HEK293 (cell line): ENCODE results near the gene GAREM1.

Experiments
- CTCF ChIA-PET: fragments of 350-600 bp; formaldehyde crosslinking; extraction: SDS; loops from one replicate; lab custom pipeline; 2021; ENCODE audit warnings: antibody characterized with exemption; lab: Yijun Ruan, JAX
- POLR2A ChIA-PET: fragments of 300-600 bp; formaldehyde crosslinking; extraction: SDS; loops from one replicate; lab custom pipeline; 2020; ENCODE audit warnings: antibody characterized with exemption, inconsistent platforms; lab: Yijun Ruan, JAX
- H3K27ac ChIP-seq: fragments of 200-500 bp; sonication (Bioruptor generic); 2 replicates; pipeline ENCODE4 v1.5.1; 2014; ENCODE audit warnings: low read depth, low read length, control low read depth, inconsistent platforms; ENCODE audit errors: extremely low read depth
- H3K36me3 ChIP-seq, 2 experiments: fragments of 200-500 bp in 1 of 2; sonication (Bioruptor generic) in 1 of 2; 1 replicate in 1 of 2; 2 replicates in 1 of 2; pipeline ENCODE4 v1.5.1; 2014 to 2017; ENCODE audit warnings: inconsistent platforms in 2 of 2, low read length in 2 of 2; ENCODE audit not compliant: control insufficient read depth in 2 of 2, insufficient read depth in 1 of 2
- H3K4me1 ChIP-seq: fragments of 200-500 bp; sonication (Bioruptor generic); 2 replicates; pipeline ENCODE4 v1.5.1; 2014; ENCODE audit warnings: mild to moderate bottlenecking, low read length, inconsistent platforms; ENCODE audit not compliant: control insufficient read depth, insufficient read depth
- H3K4me3 ChIP-seq: 2 replicates; pipeline ENCODE4 v1.5.1; 2011; ENCODE audit warnings: low read depth, mild to moderate bottlenecking, control low read depth, low read length, moderate library complexity
- H3K9me3 ChIP-seq: fragments of 200-500 bp; sonication (Bioruptor generic); 2 replicates; pipeline ENCODE4 v1.5.1; 2014; ENCODE audit warnings: low read depth, low read length, inconsistent platforms; ENCODE audit not compliant: control insufficient read depth, insufficient read depth
- MYNN ChIP-seq: fragments of 450-650 bp; formaldehyde crosslinking; IDR thresholded peaks from 2 replicates; pipeline ENCODE4 v1.5.1; 2016; ENCODE audit warnings: missing biosample characterization, missing genetic modification characterization, borderline replicate concordance
- OSR2 ChIP-seq: fragments of 450-650 bp; formaldehyde crosslinking; IDR thresholded peaks from 2 replicates; pipeline ENCODE4 v1.5.1; 2016; ENCODE audit warnings: missing biosample characterization, missing genetic modification characterization
- PBX3 ChIP-seq: sonication (generic); formaldehyde crosslinking; IDR thresholded peaks from 2 replicates; pipeline ENCODE4 v1.8.1; 2022; ENCODE audit warnings: mild to moderate bottlenecking, moderate library complexity, missing genetic modification reagents
- PRDM2 ChIP-seq: fragments of 450-650 bp; formaldehyde crosslinking; IDR thresholded peaks from 2 replicates; pipeline ENCODE4 v1.5.1; 2016; ENCODE audit warnings: missing biosample characterization, missing genetic modification characterization, borderline replicate concordance
- ZBTB17 ChIP-seq: fragments of 450-650 bp; formaldehyde crosslinking; IDR thresholded peaks from 2 replicates; pipeline ENCODE4 v1.5.1; 2016; ENCODE audit warnings: missing biosample characterization, missing genetic modification characterization
- ZBTB21 ChIP-seq: fragments of 450-650 bp; formaldehyde crosslinking; IDR thresholded peaks from 2 replicates; pipeline ENCODE4 v1.5.1; 2017; ENCODE audit warnings: missing biosample characterization, missing genetic modification characterization
- ZNF138 ChIP-seq: fragments of 450-650 bp; formaldehyde crosslinking; IDR thresholded peaks from 2 replicates; pipeline ENCODE4 v1.5.1; 2016; ENCODE audit warnings: missing biosample characterization, missing genetic modification characterization, borderline replicate concordance
- ZNF169 ChIP-seq: fragments of 450-650 bp; formaldehyde crosslinking; IDR thresholded peaks from 2 replicates; pipeline ENCODE4 v1.5.1; 2016; ENCODE audit warnings: missing biosample characterization, missing genetic modification characterization
- ZNF202 ChIP-seq: fragments of 450-650 bp; formaldehyde crosslinking; IDR thresholded peaks from 2 replicates; pipeline ENCODE4 v1.5.1; 2016; ENCODE audit warnings: missing biosample characterization, missing genetic modification characterization, borderline replicate concordance
- ZNF274 ChIP-seq, 2 experiments: fragments of 200-500 bp in 1 of 2; fragments of 450-650 bp in 1 of 2; sonication (Bioruptor generic) in 1 of 2; formaldehyde crosslinking in 1 of 2; IDR thresholded peaks; 2 replicates each; pipeline versions ENCODE4 v1.5.1 to v1.6.1; 2014 to 2016; ENCODE audit warnings: borderline replicate concordance in 1 of 2, inconsistent platforms in 1 of 2, low read length in 1 of 2, missing biosample characterization in 1 of 2, missing genetic modification characterization in 1 of 2
- ZNF391 ChIP-seq: fragments of 450-650 bp; formaldehyde crosslinking; IDR thresholded peaks from 2 replicates; pipeline ENCODE4 v1.5.1; 2016; ENCODE audit warnings: low read depth, missing biosample characterization, missing genetic modification characterization, borderline replicate concordance
- ZNF404 ChIP-seq: fragments of 450-650 bp; formaldehyde crosslinking; IDR thresholded peaks from 2 replicates; pipeline ENCODE4 v1.5.1; 2017; ENCODE audit warnings: missing biosample characterization, missing genetic modification characterization
- ZNF488 ChIP-seq: fragments of 450-650 bp; formaldehyde crosslinking; IDR thresholded peaks from 2 replicates; pipeline ENCODE4 v1.5.1; 2016; ENCODE audit warnings: missing biosample characterization, missing genetic modification characterization
- ZNF585B ChIP-seq: fragments of 450-650 bp; formaldehyde crosslinking; IDR thresholded peaks from 2 replicates; pipeline ENCODE4 v1.5.1; 2016; ENCODE audit warnings: missing biosample characterization, missing genetic modification characterization
- ZNF596 ChIP-seq: fragments of 450-650 bp; IDR thresholded peaks from 2 replicates; pipeline ENCODE4 v1.5.0; 2018; ENCODE audit warnings: missing biosample characterization, mild to moderate bottlenecking, missing genetic modification characterization, moderate library complexity
- ZNF623 ChIP-seq: fragments of 450-650 bp; formaldehyde crosslinking; IDR thresholded peaks from 2 replicates; pipeline ENCODE4 v1.5.1; 2016; ENCODE audit warnings: missing biosample characterization, missing genetic modification characterization
- ZNF639 ChIP-seq: fragments of 450-650 bp; formaldehyde crosslinking; IDR thresholded peaks from 2 replicates; pipeline ENCODE4 v1.5.1; 2016; ENCODE audit warnings: missing biosample characterization, missing genetic modification characterization
- ZNF670 ChIP-seq: fragments of 450-650 bp; formaldehyde crosslinking; IDR thresholded peaks from 2 replicates; pipeline ENCODE4 v1.5.1; 2016; ENCODE audit warnings: missing biosample characterization, missing genetic modification characterization, low read depth

Gene GAREM1

GRCh38 chr18:32391126-32391525, 79.6 kb downstream of the GAREM1 start (continued):
- TF ChIP-seq ZNF488 (tag by site-specific recombination), result no peak
- TF ChIP-seq ZNF169 (tag by site-specific recombination), result no peak
- no peak for TF ChIP-seq ZNF202 (tag by site-specific recombination)
- no peak for TF ChIP-seq ZNF639 (tag by site-specific recombination)
- TF ChIP-seq ZNF585B (tag by site-specific recombination), result no peak
- no peak for TF ChIP-seq ZBTB17 (tag by site-specific recombination)
- no peak for TF ChIP-seq PRDM2 (tag by site-specific recombination)
- no peak for TF ChIP-seq ZNF274 (IDR thresholded peaks at IDR 0.05; ENCODE audit: low read length)
- no peak for TF ChIP-seq ZNF274 (tag by site-specific recombination; IDR thresholded peaks at IDR 0.05; ENCODE audit: borderline replicate concordance)
- no peak for TF ChIP-seq ZBTB21 (tag by site-specific recombination)
- TF ChIP-seq MYNN (tag by site-specific recombination), result no peak

GRCh38 chr18:32389858-32390257, 80.8 kb downstream of the GAREM1 start:
- TF ChIP-seq ZNF404 (tag by site-specific recombination) (no peak), ZNF596 (no peak), ZNF391 (tag by site-specific recombination) (no peak), PBX3 (CRISPR knock-in tag) (no peak), ZNF623 (tag by site-specific recombination) (no peak), OSR2 (tag by site-specific recombination) (peak; percentile 23; the same call in 1 of the 2 replicates), ZNF138 (no peak), ZNF670 (tag by site-specific recombination) (no peak)
- Histone ChIP-seq H3K9me3 (no peaks in the 10 kb centered on the region), H3K4me3 (no peak overlapping the region), H3K4me1 (no peaks in the 10 kb centered on the region), H3K36me3 (no peaks in the 10 kb centered on the region), H3K27ac (no peak overlapping the region)
- CTCF ChIA-PET, result no interaction called here
- POLR2A ChIA-PET, result interaction anchor here (0.6 kb wide), 1 partner anchor 269 kb away, joined by 6 read pairs; no protein-coding TSS in a partner anchor
